GM12801 (cell line): ENCODE measurements around the gene TBC1D9.

Experiments used
- TF ChIP-seq, protein P1 (sequence below): IDR thresholded peaks from one replicate; pipeline ENCODE4 v1.5.1; 2011; ENCODE audit warnings: control low read depth; ENCODE audit not compliant: insufficient read length; ENCODE audit errors: extremely low read depth

Gene TBC1D9

DNA sequence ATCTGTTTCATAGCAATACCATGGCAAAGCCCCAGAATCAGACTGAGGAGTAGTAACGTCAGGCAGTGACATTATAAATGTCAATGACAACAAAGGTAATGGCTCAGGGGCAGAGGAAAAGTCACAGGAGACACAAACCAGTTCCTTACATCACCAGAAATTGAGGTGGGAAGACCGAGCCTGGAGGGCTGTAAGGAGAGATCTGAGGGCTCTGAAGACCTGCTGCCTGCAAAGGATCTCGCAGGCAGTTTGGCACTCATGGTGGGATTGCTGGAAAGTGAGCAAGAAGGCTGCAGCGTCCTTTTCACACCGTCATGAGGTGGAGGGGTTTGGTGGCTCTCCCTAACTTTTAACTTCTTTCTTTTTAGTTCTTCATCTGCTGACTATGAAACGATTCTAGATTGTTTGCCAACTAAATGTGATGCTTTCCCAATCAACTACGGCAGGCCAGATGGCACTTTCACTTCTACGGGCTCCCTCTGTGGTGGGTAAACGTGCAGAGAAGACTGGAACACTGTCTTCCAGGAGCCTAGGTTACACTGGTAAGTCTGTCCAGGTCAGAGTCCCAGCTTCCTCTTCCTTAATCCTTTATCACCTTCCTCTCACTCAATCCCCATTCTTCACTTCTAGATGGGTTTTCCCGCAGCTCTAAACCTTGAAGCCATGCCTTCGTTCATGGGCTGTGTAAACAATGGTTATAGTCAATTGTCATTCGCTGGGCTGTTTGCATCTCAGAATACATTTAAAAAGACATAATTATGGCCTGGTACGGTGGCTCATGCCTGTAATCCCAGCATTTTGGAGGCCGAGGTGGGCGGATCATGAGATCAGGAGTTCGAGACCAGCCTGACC lies 58.2 kb downstream of the TBC1D9 start:
- TF ChIP-seq, protein P1, sequence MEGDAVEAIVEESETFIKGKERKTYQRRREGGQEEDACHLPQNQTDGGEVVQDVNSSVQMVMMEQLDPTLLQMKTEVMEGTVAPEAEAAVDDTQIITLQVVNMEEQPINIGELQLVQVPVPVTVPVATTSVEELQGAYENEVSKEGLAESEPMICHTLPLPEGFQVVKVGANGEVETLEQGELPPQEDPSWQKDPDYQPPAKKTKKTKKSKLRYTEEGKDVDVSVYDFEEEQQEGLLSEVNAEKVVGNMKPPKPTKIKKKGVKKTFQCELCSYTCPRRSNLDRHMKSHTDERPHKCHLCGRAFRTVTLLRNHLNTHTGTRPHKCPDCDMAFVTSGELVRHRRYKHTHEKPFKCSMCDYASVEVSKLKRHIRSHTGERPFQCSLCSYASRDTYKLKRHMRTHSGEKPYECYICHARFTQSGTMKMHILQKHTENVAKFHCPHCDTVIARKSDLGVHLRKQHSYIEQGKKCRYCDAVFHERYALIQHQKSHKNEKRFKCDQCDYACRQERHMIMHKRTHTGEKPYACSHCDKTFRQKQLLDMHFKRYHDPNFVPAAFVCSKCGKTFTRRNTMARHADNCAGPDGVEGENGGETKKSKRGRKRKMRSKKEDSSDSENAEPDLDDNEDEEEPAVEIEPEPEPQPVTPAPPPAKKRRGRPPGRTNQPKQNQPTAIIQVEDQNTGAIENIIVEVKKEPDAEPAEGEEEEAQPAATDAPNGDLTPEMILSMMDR = no peak

DNA sequence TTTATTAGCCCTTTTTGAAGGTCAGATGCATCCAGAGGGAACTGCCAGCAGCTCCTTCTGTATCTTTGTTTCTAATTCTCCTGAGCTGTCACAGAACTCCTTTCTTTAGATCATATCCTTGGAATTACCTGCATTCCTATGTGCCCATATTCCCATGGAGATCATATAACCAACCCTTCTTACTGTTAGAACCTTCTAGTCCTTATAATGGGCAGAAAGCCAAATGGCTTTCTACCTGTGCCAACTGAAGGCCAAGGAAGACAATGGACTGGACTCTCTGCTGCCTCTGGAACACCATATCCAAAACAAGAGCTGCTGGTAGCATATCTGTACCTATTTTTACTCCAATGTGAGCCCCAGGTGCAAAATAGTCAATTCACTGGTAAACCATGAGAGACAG lies 60.7 kb downstream of the TBC1D9 start:
- TF ChIP-seq, protein P1 = no peak

DNA sequence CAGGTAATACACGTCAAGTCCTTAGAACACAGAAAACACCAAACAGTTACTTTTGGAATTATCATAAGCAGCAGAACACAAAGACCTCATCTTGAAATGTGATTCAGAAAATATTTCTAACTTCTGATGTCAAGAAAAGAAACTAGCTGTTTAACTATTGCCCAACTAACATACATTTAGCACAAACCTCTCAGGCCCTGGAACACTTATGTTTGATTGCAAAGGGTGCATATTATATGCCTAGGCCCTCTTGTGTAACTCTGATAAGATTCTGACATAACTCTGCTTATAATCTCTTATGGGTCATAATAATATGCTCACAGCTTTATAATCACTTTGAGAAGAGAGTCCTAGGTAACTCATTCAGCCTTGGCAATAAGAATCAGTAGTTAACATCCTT lies 62.6 kb downstream of the TBC1D9 start:
- TF ChIP-seq, protein P1 = no peak

DNA sequence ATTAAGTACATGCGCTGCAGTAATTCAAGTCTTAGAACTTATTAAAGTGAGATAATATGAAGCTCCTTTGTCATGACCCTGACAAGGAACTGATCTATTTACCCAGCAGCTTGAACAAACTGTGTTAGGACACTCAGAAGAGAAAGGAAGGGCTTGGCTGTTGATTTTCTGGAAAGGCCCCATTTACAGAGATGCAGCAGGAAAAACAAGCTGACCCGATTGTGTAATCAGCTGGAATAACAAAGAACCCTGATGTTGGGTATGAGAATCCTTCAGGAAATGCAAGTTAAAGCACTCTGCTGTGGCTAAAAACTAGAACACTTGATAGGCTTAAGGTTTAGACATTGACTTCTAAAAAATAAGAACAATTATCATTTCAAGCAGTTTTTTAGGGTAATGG lies 64.8 kb downstream of the TBC1D9 start:
- TF ChIP-seq, protein P1 = no peak

DNA sequence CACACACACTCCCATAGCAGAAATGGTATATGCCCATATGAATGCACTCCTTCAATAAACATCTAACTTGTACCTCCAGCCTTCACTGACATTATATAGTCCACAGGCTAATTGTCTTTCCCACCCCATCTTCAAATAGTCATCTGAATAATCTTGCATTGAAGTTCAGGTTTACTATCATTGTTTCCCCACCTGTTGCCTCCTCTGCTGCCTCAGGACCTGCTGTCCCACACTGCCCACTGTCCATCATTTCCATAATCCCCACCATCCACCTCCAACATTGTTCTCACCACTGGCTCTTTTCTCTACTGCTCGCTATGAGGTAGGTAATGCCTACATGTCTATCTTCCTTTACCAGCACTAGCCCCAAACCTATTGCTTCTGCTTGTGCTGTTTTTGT lies 66.1 kb downstream of the TBC1D9 start:
- TF ChIP-seq, protein P1 = no peak

DNA sequence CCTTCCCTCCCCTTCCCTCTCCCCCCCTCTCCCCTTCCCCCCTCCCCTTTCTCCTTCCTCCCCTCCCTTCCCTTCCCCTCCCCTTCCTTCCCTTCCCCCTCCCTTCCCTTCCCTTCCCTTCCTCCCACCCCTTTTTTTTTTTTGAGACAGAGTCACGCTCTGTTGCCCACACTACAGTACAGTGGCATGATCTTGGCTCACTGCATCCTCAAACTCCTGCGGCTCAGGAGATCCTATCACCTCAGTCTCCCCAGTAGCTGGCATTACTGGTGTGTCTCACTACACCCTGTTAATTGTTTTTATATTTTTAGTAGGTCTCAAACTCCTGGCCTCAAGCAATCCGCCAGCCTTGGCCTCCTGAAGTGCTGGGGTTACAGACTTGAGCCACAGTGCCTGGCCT lies 66.6 kb downstream of the TBC1D9 start:
- TF ChIP-seq, protein P1 = no peak

DNA sequence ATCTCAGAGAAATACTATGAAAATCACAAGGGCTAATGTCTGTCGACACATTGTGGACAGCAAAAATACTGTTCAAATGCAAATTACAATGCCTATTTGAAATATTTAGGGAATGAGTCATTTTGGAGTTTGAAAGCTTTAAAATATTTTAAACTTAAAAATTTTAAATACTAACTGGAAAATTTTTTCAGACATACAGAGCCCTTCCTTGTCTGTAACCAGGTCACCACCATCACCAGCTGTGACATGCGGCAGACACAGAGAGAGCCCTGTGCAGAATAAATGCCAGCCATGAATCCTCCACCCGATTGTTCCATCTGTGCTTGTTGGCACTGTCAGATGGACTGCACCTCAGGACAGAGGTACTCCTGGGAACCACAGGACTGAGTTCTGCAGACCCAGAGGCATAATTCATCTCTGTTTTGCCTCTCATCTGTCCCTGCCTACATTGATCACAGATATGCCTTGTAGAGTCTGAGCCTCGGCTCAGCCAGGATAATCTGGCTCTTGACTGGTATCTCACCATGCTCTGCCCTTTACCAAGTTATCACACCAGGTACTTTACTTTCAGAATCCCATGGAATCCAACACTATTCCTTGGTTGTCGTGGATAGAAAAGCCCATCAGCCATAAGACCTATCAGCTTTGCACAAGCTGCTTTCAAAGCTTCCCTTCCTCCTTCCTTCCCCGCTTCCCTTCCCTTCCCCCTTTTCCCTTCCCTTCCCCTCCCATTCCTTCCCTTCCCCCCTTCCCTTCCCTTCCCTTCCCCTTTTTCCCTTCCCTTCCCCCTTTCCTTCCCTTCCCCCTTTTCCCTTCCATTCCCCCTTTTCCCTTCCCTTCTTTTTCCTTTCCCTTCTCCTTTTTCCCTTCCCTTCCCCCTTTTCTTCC lies 67.2 kb downstream of the TBC1D9 start:
- TF ChIP-seq, protein P1 = no peak
